GM21447 (cell line): Measurements from ENCODE around the gene TNRC6C.

ENCODE experiments used
- ATAC-seq: cut with Tn5 transposase; IDR thresholded peaks from one replicate; pipeline ENCODE4 v1.9.1; 2021; ENCODE audit not compliant: unreplicated experiment

TNRC6C gene

GRCh38 chr17:78148286-78149016 lies 189.9 kb downstream of the TNRC6C start:
- no peak for ATAC-seq

DNA sequence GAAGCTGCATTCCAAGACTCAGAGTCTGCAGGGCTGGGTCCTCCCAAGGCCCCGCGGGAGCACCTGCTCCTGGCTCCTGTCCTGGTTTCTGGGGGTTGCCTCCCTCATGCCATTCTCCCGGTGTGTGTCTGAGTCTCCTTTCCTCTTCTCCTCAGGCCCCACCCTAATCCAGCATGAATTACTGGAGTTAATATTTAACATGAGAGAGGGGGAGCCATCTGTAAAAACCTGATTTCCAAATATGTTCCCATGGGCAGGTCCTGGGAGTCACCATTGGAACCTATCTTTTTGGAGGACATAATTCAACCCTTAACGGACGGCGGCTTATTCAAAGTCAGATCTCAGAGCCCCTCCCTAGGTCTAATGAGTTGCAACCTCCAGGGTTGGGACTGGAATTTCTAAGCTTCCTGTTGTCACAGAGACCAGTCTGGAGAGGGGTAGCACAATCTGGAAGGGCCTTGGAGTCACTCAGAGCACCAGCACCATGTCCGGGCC lies 193.1 kb downstream of the TNRC6C start:
- no peak for ATAC-seq

DNA sequence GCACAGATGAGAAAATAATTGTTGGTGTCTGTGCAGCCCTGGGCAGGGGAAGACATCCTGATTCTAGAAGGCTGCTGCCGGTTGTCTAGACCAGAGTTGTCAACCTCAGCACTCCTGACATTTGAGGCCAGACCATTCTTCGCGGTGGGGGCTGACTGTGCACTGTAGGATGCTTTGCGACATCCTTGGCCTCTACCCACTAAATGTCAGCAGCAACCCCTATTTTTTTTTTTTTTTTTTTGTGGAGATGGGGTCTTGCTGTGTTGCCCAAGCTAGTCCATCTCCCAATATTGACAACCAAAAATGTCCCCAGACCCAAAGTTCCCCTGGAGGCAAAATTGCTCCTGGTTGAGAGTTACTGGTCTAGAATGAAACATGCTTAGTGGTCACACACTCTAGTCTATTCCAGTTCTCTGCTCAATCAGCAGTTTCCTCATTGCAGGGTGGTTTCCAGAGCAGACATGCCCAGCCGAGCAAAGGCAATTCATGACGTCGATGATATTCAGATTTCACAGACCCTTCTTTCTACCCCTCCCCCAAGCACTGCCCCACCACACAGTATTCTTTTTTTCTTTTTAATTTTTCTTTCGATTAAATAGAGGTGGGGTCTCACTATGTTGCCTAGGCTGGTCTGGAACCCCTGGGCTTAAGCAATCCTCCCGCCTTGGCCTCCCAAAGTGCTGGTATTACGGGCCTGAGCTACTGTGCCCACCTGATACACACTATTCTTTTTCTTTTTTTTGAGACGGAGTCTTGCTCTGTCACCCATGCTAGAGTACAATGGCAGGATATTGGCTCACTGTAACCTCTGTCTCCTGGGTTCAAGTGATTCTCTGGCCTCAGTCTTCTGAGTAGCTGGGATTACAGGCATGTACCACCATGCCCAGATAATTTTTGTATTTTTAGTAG lies 196.7 kb downstream of the TNRC6C start:
- peak; percentile 56 for ATAC-seq
